H9 (cell line): Measurements from ENCODE around the gene MALRD1. TPM values are rescaled to one million over a fixed set of nuclear protein-coding genes. Genes with fewer than 3 reads are reported as not detected.

Source experiments
- DNase-seq: peaks from one replicate; pipeline ENCODE4 v3.0.0-alpha.2; 2017
- H2AFZ ChIP-seq: one replicate; pipeline ENCODE4 v1.6.1; 2013; ENCODE audit warnings: mild to moderate bottlenecking, low read length, control low read depth, moderate library complexity
- H2AK5ac ChIP-seq: 2 replicates; pipeline ENCODE4 v1.6.1; 2013; ENCODE audit warnings: low read length, control low read depth, mixed read lengths; ENCODE audit not compliant: insufficient read length
- H2BK120ac ChIP-seq: one replicate; pipeline ENCODE4 v1.6.1; 2013; ENCODE audit warnings: low read depth, mild to moderate bottlenecking, low read length, control low read depth, inconsistent platforms; ENCODE audit not compliant: poor library complexity, severe bottlenecking
- H2BK12ac ChIP-seq: 2 replicates; pipeline ENCODE4 v1.6.1; 2013; ENCODE audit warnings: low read length, control low read depth, mixed read lengths, low read depth; ENCODE audit not compliant: insufficient read length
- H2BK15ac ChIP-seq: 2 replicates; pipeline ENCODE4 v1.6.1; 2013; ENCODE audit warnings: low read depth, low read length, control low read depth
- H2BK20ac ChIP-seq: one replicate; pipeline ENCODE4 v1.6.1; 2013; ENCODE audit warnings: low read depth, mild to moderate bottlenecking, low read length, control low read depth, inconsistent platforms; ENCODE audit not compliant: poor library complexity, severe bottlenecking
- H2BK5ac ChIP-seq: 2 replicates; pipeline ENCODE4 v1.6.1; 2013; ENCODE audit warnings: low read length, control low read depth, mixed read lengths; ENCODE audit not compliant: insufficient read length
- H3K14ac ChIP-seq: 2 replicates; pipeline ENCODE4 v1.6.1; 2013; ENCODE audit warnings: low read length, control low read depth; ENCODE audit not compliant: insufficient read depth
- H3K18ac ChIP-seq: 2 replicates; pipeline ENCODE4 v1.6.1; 2013; ENCODE audit warnings: low read depth, mild to moderate bottlenecking, mixed read lengths, low read length, control low read depth; ENCODE audit not compliant: insufficient read length
- H3K23ac ChIP-seq: 2 replicates; pipeline ENCODE4 v1.6.1; 2013; ENCODE audit warnings: low read length, control low read depth, mixed read lengths, low read depth; ENCODE audit not compliant: insufficient read length
- H3K23me2 ChIP-seq: 2 replicates; pipeline ENCODE4 v1.6.1; 2013; ENCODE audit warnings: low read depth, mild to moderate bottlenecking, mixed read lengths, low read length, control low read depth; ENCODE audit not compliant: insufficient read length, poor library complexity, severe bottlenecking
- H3K27ac ChIP-seq: 2 replicates; pipeline ENCODE4 v1.5.1; 2013; ENCODE audit warnings: low read length, control low read depth, mixed read lengths, low read depth; ENCODE audit not compliant: insufficient read length
- H3K27me3 ChIP-seq: 2 replicates; pipeline ENCODE4 v1.6.1; 2013; ENCODE audit warnings: low read length, control low read depth, inconsistent platforms; ENCODE audit not compliant: insufficient read depth
- H3K4ac ChIP-seq: 2 replicates; pipeline ENCODE4 v1.6.1; 2013; ENCODE audit warnings: low read depth, mild to moderate bottlenecking, control low read depth, inconsistent platforms, low read length, moderate library complexity
- H3K4me1 ChIP-seq: 2 replicates; pipeline ENCODE4 v1.6.1; 2013; ENCODE audit warnings: low read length, control low read depth, inconsistent platforms; ENCODE audit not compliant: insufficient read depth
- H3K4me2 ChIP-seq: 2 replicates; pipeline ENCODE4 v1.6.1; 2013; ENCODE audit warnings: low read length, control low read depth, mixed read lengths; ENCODE audit not compliant: insufficient read length, insufficient read depth
- H3K56ac ChIP-seq: 2 replicates; pipeline ENCODE4 v1.6.1; 2013; ENCODE audit warnings: low read depth, mild to moderate bottlenecking, mixed read lengths, low read length, control low read depth; ENCODE audit not compliant: insufficient read length
- H3K79me1 ChIP-seq: 2 replicates; pipeline ENCODE4 v1.6.1; 2013; ENCODE audit warnings: low read depth, mild to moderate bottlenecking, moderate library complexity, low read length, control low read depth, inconsistent platforms; ENCODE audit not compliant: insufficient read depth, poor library complexity, severe bottlenecking
- H3K79me2 ChIP-seq: 2 replicates; pipeline ENCODE4 v1.6.1; 2013; ENCODE audit warnings: low read length, control low read depth, inconsistent platforms; ENCODE audit not compliant: insufficient read depth
- H3K9ac ChIP-seq: 2 replicates; pipeline ENCODE4 v1.6.1; 2013; ENCODE audit warnings: low read length, control low read depth, mixed read lengths; ENCODE audit not compliant: insufficient read length; ENCODE audit errors: extremely low read depth
- H3K9me3 ChIP-seq: one replicate; pipeline ENCODE4 v1.6.1; 2013; ENCODE audit warnings: low read depth, low read length, inconsistent platforms; ENCODE audit not compliant: control insufficient read depth
- H3T11ph ChIP-seq: one replicate; pipeline ENCODE4 v1.6.1; 2013; ENCODE audit warnings: mild to moderate bottlenecking, low read length, control low read depth, inconsistent platforms
- H4K20me1 ChIP-seq: one replicate; pipeline ENCODE4 v1.6.1; 2013; ENCODE audit not compliant: control insufficient read depth, insufficient read length, insufficient read depth
- H4K5ac ChIP-seq: 2 replicates; pipeline ENCODE4 v1.6.1; 2013; ENCODE audit warnings: low read depth, mild to moderate bottlenecking, mixed read lengths, low read length, control low read depth; ENCODE audit not compliant: insufficient read length
- H4K8ac ChIP-seq: replicated peaks from 2 replicates; pipeline ENCODE4 v1.6.1; 2013; ENCODE audit warnings: low read length, control low read depth, mixed read lengths, low read depth; ENCODE audit not compliant: insufficient read length
- H4K91ac ChIP-seq: 2 replicates; pipeline ENCODE4 v1.6.1; 2013; ENCODE audit warnings: low read depth, mild to moderate bottlenecking, moderate library complexity, mixed read lengths, low read length, control low read depth; ENCODE audit not compliant: insufficient read length
- H3K27ac Mint-ChIP-seq, 3 experiments: 2 replicates in 2 of 3; 3 replicates in 1 of 3; pipeline ENCODE4 v1.8.0; 2020 to 2021; ENCODE audit warnings: mixed read lengths in 3 of 3, mild to moderate bottlenecking in 1 of 3, moderate library complexity in 1 of 3
- H3K27me3 Mint-ChIP-seq: 2 replicates; pipeline ENCODE4 v1.8.0; 2021; ENCODE audit warnings: low read depth, mild to moderate bottlenecking, moderate library complexity, mixed read lengths
- H3K36me3 Mint-ChIP-seq, 3 experiments: 2 replicates in 2 of 3; 3 replicates in 1 of 3; pipeline ENCODE4 v1.8.0; 2020 to 2021; ENCODE audit warnings: low read depth in 3 of 3, mixed read lengths in 3 of 3; ENCODE audit not compliant: insufficient read depth in 1 of 3
- H3K4me1 Mint-ChIP-seq, 2 experiments: 2 replicates each; pipeline ENCODE4 v1.8.0; 2020; ENCODE audit warnings: mixed read lengths in 2 of 2
- H3K4me3 Mint-ChIP-seq, 2 experiments: 2 replicates in 1 of 2; 3 replicates in 1 of 2; pipeline ENCODE4 v1.8.0; 2020 to 2021; ENCODE audit warnings: mild to moderate bottlenecking in 2 of 2, mixed read lengths in 2 of 2, moderate library complexity in 1 of 2
- H3K9me3 Mint-ChIP-seq, 2 experiments: 2 replicates in 1 of 2; 3 replicates in 1 of 2; pipeline ENCODE4 v1.8.0; 2020; ENCODE audit warnings: mild to moderate bottlenecking in 2 of 2, mixed read lengths in 2 of 2, moderate library complexity in 1 of 2
- CTCF ChIP-seq: fragments of 200-600 bp; sonication (generic); conservative IDR thresholded peaks from 3 replicates; pipeline ENCODE4 v1.8.0; 2021; ENCODE audit warnings: antibody characterized with exemption, mild to moderate bottlenecking
- WGBS: extraction: QIAGEN DNeasy Blood & Tissue Kit; methylation state at CpG from one replicate; pipeline ENCODE4 v1.1.7; 2013; ENCODE audit warnings: missing lambda C conversion rate, low lambda C conversion rate, mixed read lengths; ENCODE audit not compliant: insufficient read length; ENCODE audit errors: extremely low coverage; 5-methylcytosine and 5-hydroxymethylcytosine counted together
- total RNA-seq: library from RNA; stranded (reverse); gene quantifications from 2 replicates; pipeline ENCODE4 v1.2.1, GENCODE V29; 2021

The MALRD1 gene
- total RNA-seq, 1 experiment from 2014 or later, result 0.20 TPM

DNA sequence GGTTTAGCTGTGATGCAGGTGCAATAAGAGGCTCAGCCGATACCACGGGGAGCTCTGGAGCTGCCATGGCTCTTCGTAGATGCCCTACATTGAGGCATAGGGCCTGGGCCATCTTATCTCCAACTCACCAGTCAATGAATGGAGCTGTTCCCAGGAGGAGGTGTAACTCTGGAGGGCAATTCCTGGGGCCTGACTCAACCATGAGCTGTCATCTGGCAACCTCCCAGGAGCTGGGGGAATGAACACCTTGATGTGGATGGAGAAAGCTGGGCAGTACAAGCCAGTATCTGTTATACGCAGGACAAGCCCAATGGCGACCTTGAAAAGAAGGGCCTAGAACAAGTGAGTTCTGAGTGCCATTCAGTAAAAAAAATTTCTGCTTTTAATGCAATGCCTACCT, 543.7 kb downstream of the MALRD1 start:
- Histone ChIP-seq H3K56ac (no peak overlapping the region), H3K4me1 (no peaks in the 10 kb centered on the region), H4K91ac (no peak overlapping the region), H3K27me3 (no peaks in the 10 kb centered on the region), H3T11ph (no peak overlapping the region), H2BK20ac (no peak overlapping the region), H2BK5ac (no peak overlapping the region), H4K5ac (no peak overlapping the region), H3K9me3 (no peaks in the 10 kb centered on the region), H3K79me2 (no peaks in the 10 kb centered on the region), H3K79me1 (no peaks in the 10 kb centered on the region), H3K14ac (no peak overlapping the region), H2AK5ac (no peak overlapping the region), H3K23ac (no peak overlapping the region), H2BK15ac (no peak overlapping the region), H3K23me2 (no peaks in the 10 kb centered on the region), H3K27ac (no peak overlapping the region), H4K20me1 (no peaks in the 10 kb centered on the region), H3K4ac (no peak overlapping the region), H2BK120ac (no peak overlapping the region), H2BK12ac (no peak overlapping the region), H3K18ac (no peak overlapping the region), H3K9ac (no peak overlapping the region), H3K4me2 (no peak overlapping the region), H4K8ac (no peak overlapping the region), H2AFZ (no peak overlapping the region)
- H3K27ac Mint-ChIP-seq, result no peak overlapping the region
- no peak overlapping the region for H3K4me3 Mint-ChIP-seq
- peaks cover 1 to 4% (median 3%) of the 10 kb centered on the region in 3 experiments for H3K36me3 Mint-ChIP-seq
- DNase-seq, result no peak
- peaks cover under 1 to 4% of the 10 kb centered on the region in 2 experiments for H3K9me3 Mint-ChIP-seq
- no peaks in the 10 kb centered on the region for H3K4me1 Mint-ChIP-seq
- TF ChIP-seq CTCF, result no peak
- H3K27me3 Mint-ChIP-seq, result no peaks in the 10 kb centered on the region
- WGBS, result no CpG with 5 or more reads among the region's 5 CpGs
